Ovary (tissue), 3 donors: Measurements from ENCODE around the gene PLEKHA7.

ENCODE experiments used
- EP300 ChIP-seq: sonication (generic); formaldehyde crosslinking; IDR thresholded peaks from one replicate; pipeline ENCODE4 v1.6.1; 2017; ENCODE audit warnings: antibody characterized with exemption
- POLR2A ChIP-seq: fragments of 450-650 bp; IDR thresholded peaks from one replicate; pipeline ENCODE4 v1.6.1; 2017; ENCODE audit warnings: antibody characterized with exemption, mild to moderate bottlenecking, moderate library complexity
- TF ChIP-seq, protein P1 (sequence below), 3 donors: fragments of 450-650 bp in 2 of 3; fragments of 200-600 bp in 1 of 3; IDR thresholded peaks; one replicate each; pipeline versions ENCODE4 v1.5.1 to v1.8.0; 2016 to 2022; ENCODE audit warnings: antibody characterized with exemption in 3 of 3, mild to moderate bottlenecking in 1 of 3
- donor health status: DM: no; HTN: no; CAD: no.

DNA sequence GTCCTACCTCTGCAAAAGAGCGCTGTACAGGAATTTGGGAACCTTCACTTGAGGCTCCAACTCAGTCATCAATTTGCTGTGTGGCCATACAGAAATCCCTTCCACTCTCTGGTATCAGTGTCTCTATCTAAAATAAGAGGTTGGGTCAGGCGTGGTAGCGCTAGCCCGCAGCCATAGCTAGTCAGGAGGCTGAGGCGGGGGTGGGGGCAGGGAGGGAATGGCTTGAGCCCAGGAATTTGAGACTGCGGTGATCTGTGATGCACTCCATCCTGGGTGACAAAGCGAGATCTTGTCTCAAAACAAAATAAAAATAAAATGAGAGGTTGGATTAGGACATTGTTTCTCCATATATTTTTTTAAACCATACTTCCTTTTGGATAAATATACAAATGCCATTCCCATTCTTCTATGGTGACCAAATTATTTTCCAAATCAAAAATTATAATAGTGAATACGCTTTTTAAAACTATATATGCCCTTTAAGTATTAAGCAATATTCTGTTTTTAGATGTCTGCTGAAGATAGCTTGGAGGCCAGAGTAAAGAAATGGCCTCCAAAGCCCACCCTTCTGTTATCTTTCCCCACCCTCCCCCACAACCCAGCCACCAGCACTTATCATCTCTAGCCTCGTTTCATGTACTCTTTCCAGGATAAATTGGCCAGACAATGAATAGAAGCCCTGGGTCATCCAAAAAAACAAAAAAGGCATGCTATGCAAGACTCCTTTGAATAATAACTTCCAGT, 87.2 kb downstream of the PLEKHA7 start:
- no peak for TF ChIP-seq POLR2A
- TF ChIP-seq, protein P1, sequence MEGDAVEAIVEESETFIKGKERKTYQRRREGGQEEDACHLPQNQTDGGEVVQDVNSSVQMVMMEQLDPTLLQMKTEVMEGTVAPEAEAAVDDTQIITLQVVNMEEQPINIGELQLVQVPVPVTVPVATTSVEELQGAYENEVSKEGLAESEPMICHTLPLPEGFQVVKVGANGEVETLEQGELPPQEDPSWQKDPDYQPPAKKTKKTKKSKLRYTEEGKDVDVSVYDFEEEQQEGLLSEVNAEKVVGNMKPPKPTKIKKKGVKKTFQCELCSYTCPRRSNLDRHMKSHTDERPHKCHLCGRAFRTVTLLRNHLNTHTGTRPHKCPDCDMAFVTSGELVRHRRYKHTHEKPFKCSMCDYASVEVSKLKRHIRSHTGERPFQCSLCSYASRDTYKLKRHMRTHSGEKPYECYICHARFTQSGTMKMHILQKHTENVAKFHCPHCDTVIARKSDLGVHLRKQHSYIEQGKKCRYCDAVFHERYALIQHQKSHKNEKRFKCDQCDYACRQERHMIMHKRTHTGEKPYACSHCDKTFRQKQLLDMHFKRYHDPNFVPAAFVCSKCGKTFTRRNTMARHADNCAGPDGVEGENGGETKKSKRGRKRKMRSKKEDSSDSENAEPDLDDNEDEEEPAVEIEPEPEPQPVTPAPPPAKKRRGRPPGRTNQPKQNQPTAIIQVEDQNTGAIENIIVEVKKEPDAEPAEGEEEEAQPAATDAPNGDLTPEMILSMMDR (IDR thresholded peaks at IDR 0.05), result no peak
- TF ChIP-seq EP300, result no peak
